Ramos (cell line): Measurements from ENCODE around the gene NHLRC4.

ENCODE experiments used
- in situ Hi-C: fragments of 300-500 bp; cut with MboI; formaldehyde crosslinking; loops from one replicate; pipeline ENCODE4 v1.14.3; 2022; ENCODE audit warnings: low sequenced_read_pairs; ENCODE audit not compliant: unreplicated experiment

NHLRC4 gene

GRCh38 chr16:549544-550263 lies 17.1 kb upstream of the NHLRC4 start:
- in situ Hi-C loops, result no loop called here

- in situ Hi-C loops, result no loop called here
Measured at GRCh38 chr16:551210-551609, 15.6 kb upstream of the NHLRC4 start.

DNA sequence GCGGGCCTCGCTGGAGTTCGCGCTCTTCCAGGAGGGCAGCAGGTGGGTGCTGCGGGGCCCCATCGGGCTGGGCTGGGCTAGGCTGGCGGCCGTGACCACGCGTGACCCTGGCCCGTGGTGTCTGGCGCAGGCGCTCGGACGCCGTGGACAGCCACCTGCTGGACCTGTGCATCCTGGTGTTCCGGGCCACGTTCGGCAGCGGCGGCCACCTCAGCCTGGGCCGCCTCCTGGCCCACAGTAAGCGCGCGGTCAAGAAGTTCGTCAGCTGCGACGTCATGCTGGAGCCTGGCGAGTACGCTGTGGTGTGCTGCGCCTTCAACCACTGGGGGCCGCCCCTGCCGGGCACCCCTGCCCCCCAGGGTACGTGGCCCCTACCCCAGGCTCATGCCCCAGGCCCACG lies 14.6 kb upstream of the NHLRC4 start:
- in situ Hi-C loops, result no loop called here

DNA sequence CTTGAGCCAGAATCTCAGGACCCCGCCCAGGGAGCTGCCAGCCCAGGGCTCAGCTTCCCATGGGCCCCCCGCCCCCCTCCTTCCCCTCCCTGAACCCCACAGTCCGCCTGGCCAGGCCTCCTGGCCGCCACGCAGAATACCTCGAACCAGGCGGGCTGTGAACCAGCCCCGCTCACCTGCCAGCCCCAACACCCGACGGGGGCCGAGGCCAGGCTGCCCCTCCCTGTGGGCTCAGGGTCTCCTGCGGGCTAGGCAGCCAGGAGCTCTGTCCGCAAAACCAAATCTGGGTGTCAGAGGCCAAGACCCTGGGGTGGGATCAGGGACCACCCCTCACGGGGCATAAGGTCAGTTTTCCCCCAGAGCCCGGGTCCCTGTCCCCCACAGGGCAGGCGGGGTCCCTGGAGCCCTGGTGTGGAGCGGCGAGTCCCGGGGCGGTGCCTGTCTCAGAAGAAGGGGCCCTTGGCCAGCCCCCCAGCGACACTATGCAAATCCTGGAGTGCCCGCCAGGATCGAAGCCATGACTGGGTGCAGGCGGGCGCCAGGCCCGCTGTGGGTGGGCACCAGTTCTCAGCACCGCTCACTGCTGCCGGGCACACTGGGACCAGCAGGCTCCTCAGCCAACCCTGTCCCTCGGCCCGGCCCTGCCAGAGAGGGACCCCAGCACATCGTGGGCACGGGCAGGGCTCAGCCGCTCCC lies 13.1 kb upstream of the NHLRC4 start:
- in situ Hi-C loops, result no loop called here

DNA sequence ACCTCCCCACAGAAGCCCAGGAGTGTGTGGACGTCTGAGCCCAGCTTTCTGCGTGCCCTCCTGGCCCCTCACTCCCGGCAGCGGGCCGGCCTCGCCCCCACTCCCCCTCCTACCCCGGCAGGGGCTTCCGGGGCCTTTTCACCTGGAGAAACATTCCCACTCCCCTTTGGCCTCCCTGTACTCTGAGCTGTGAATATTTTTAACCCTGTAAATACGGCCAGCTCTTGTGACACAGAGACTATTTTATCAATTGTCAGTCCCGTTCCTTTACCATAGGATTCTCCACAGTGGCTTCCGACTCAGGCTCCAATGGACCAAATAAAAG lies 12.5 kb upstream of the NHLRC4 start:
- in situ Hi-C loops, result no loop called here

- in situ Hi-C loops, result no loop called here
Measured at GRCh38 chr16:554640-555365, 12.0 kb upstream of the NHLRC4 start.

GRCh38 chr16:555528-556473 lies 11.0 kb upstream of the NHLRC4 start:
- in situ Hi-C loops, result no loop called here

GRCh38 chr16:556474-557173 lies 10.2 kb upstream of the NHLRC4 start:
- in situ Hi-C loops, result no loop called here

DNA sequence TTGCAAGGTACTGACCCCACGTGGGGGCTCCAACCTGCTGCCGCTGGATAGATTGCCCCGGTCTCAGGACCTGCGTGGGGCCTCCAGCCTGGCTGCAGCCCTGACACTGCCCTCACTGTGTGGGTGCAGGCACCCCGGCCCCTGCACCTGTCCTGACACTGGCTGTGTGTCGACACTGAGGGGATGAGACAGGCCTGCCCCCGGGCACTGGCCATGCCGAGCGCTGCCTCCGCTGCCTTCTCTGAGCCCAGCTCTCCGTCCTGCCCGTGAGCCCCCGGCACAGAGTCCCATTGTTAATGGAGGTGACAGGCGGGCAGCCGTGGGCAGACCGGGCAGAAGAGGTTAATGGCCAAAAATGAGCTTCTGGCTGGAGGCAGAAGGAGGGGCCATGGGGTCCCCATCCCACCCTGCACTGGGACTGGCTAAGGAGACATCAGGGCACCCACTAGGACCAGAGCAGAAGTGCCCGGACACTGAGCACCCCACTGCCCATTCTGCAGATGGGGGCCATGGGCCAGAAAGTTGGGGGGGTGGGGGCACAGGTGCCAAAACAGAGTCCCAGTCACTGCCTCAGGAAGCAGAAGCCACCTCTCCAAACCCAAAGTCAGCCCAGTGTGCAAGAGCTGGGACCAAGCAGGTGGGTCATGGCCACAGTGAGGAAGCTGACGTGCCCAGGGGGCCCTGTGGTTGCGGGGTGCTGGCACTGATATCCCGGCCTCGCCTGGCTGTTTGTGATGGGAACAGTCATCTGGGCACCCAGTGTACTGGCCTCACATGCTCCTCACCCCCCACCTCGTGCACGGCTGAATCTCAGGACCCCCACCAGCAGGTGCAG lies 9.1 kb upstream of the NHLRC4 start:
- in situ Hi-C loops, result no loop called here

- in situ Hi-C loops, result no loop called here
Measured at GRCh38 chr16:558298-559020, 8.3 kb upstream of the NHLRC4 start.

DNA sequence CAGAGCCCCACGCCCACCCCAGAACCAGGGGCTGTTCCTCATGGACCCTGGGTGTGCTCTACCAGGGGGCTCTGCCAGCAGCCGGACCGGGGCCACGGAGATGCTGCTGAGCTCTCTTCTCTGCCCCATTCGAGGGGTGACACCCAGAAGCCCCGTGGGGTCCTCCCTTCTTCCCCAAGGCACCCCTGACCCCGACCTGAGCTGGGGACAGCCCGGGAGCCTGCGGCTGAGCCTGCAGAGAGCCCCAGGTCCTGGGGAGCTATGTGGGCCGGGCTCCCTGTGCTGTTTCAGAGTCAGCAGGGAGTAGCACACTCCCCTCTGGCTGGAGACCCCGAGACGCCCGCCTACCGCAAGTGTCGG lies 7.8 kb upstream of the NHLRC4 start:
- in situ Hi-C loops, result no loop called here

DNA sequence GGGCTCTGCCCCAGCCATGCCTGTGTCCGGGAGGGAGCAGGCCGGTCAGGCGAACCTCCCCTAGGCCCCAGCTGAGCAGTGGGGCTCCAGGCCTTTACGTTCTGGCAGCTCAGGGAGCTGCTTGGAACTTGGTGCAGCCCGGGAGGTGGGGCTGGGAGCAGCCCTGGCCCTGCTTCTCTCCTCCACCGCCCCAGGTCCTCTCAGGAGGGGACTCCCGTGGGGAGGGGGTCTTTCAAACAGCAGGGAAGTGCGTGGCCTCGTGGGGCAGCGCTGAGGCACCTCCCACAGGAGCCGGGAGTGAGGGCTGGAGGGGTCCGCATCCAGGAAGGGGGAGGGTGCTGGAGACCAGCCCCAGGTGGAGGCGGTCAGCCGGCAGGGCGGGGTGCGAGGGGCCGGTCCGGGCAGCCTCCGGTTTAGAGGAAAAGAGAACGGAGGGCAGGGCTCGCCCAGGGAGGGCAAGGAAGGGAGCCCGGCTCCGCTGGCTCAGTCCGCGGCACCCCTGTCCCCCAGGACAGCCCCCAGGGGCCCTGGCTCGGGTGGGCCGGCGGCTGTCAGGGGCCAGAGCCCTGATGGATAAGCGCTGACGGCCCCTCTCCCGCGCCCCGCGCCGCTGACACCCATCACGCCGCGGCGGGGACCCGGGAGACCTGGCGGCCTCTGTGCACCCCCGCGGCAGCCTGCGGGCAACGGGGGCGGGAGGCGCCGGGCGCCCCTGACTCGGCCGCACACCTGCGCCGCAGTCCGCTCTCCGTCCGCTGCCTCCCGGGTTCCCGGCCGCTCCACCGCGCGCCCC lies 7.2 kb upstream of the NHLRC4 start:
- in situ Hi-C loops, result no loop called here

GRCh38 chr16:560204-560700 lies 6.6 kb upstream of the NHLRC4 start, which contains the start of gene PRR35:
Gene PRR35 (plus strand): TSS chr16:560394. CDS start chr16:563295, 2,901 bp downstream.
- in situ Hi-C loops, result no loop called here

GRCh38 chr16:560701-561412 lies 5.9 kb upstream of the NHLRC4 start:
- in situ Hi-C loops, result no loop called here

DNA sequence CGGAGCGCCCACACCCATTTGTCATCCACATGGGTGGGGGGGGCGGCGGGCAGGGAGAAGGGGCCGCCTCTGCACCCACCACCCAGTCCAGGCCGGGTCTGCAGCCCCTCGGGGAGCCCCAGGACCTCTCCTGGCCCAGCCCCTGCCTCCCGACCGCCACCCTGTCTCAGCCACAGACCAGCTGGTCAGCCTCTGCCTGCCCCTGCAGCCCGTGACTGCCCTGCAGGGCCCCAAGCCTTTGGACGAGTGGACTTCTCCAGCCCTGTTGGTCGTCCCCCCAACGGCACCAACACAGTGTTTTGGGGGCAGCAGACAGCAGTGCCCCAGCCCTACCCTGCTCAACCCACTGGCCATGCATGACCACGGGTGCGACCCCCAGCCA lies 5.4 kb upstream of the NHLRC4 start:
- in situ Hi-C loops, result no loop called here

DNA sequence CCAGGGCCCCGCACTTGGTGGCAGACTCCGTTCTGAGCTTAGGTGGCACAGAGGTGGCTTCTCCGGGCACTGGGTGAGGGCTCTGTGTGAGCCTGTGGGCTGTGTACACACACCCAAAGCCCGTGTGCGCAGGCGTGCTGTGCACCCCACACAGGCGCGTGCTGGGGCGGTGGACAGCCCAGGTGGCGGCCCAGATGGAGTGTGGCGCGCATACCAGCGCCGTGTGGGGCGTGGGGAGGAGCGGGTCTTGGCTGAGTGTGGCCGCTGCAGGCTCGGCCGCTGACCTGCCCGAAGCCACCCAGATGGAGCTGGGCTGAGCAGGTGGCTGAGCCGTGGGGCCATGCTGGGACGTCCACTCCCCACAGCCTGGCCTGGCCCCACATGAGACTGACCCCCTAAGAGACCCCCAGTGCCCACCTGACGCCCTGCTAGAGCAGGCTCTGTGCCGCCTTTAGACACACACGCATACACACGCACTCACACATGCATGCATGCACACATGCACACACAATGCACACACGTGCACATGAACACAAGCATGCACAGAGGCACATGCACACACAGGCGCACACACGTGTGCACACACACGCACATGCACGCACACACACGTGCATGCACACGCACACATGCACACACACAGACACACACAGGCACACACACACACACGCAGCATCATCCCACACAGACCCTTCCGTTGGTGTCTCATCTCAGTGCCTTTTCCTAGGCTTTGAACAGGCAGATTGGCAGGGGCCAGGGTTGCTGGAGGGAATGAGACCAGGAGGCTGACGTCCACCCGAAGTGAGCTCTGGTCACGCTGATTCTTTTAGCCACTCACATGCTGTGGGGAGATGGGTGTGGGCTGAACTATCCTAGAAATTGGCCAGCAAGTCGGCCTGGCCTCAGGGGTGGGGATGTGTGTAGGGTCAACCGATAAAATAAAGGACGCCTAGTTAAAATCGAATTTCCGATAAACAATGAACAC lies 4.6 kb upstream of the NHLRC4 start:
- in situ Hi-C loops, result no loop called here
